ENCODE data around the gene KIAA1191. TPM values are rescaled to one million over a fixed set of nuclear protein-coding genes. Genes with fewer than 3 reads are reported as not detected.

KIAA1191 gene
- total and polyA plus RNA-seq, 4 donors = 83.6 to 181 (median 132) TPM

DNA sequence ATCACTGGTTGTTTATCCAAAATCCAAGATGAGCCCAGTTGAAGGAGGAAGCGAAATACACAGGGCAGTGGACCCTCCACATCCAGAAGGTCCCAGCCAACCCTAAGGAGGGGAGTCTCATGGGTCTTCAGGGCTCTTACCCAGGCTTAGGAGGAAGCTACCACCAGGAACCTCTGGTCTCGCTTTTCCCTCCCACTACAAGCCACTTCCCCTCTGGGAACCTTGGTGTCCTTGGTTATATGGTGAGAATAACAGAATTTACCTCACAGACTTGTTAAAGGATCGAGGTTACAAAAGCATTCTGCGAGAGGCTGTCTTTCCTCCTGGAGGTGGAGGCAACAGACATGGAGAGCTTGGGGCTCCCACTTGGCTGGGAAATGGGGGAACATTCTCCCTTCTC, 30.4 kb upstream of the KIAA1191 start:
- H3K4me1 ChIP-seq (ENCODE audit: control insufficient read depth, insufficient read depth, low read length) = peaks cover 17% of the 10 kb centered on the region
- 86% methylated on average over 1 of the region's 4 CpGs for WGBS (ENCODE audit: insufficient coverage)

DNA sequence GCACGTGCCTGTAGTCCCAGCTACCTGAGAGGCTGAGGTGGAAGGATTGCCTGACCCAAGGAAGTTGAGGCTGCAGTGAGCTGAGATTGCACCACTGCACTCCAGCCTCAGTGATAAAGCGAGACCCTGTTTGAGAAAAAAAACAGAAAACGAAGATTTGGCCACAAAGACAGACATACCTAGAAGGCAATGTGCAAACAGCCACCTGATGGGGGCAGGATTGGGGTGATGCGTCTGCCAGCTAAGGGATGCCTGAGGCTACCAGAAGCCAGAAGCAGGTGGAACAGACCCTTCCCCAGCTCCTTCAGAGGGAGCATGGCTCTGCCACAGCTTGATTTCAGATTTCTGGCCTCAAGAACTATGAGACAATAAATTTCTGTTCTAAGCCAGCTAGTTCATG, 29.9 kb upstream of the KIAA1191 start:
- peaks cover 17% of the 10 kb centered on the region for H3K4me1 ChIP-seq (ENCODE audit: control insufficient read depth, insufficient read depth, low read length)
- no peaks in the 10 kb centered on the region for H3K27me3 ChIP-seq (ENCODE audit: control insufficient read depth, insufficient read depth, low read length)
- no peak for DNase-seq (ENCODE audit: low read depth in 4 of 6, low spot score in 6 of 6)
- H3K4me3 ChIP-seq (ENCODE audit: low read depth, low read length) = no peak overlapping the region
- no peaks in the 10 kb centered on the region for H3K9me3 ChIP-seq (ENCODE audit: control insufficient read depth, insufficient read depth, low read length)
- peaks cover 55% of the 10 kb centered on the region for H3K36me3 ChIP-seq (ENCODE audit: control insufficient read depth, insufficient read depth, low read length)
- WGBS (ENCODE audit: insufficient coverage) = 93% methylated on average over 4 of the region's 4 CpGs
- no peak overlapping the region for H3K27ac ChIP-seq (ENCODE audit: low read depth, low read length)

More for the DNA sequence above, 30.4 kb upstream of the KIAA1191 start:
- Histone ChIP-seq H3K27me3 (ENCODE audit: control insufficient read depth, insufficient read depth, low read length) (no peaks in the 10 kb centered on the region), H3K36me3 (ENCODE audit: control insufficient read depth, insufficient read depth, low read length) (peaks cover 60% of the 10 kb centered on the region), H3K4me3 (ENCODE audit: low read depth, low read length) (no peak overlapping the region), H3K9me3 (ENCODE audit: control insufficient read depth, insufficient read depth, low read length) (no peaks in the 10 kb centered on the region), H3K27ac (ENCODE audit: low read depth, low read length) (no peak overlapping the region)
- no peak for DNase-seq (ENCODE audit: low read depth in 4 of 6, low spot score in 6 of 6)

GRCh38 chr5:176389135-176390123, 27.9 kb upstream of the KIAA1191 start:
- no peaks in the 10 kb centered on the region for H3K9me3 ChIP-seq (ENCODE audit: control insufficient read depth, insufficient read depth, low read length)
- H3K4me1 ChIP-seq (ENCODE audit: control insufficient read depth, insufficient read depth, low read length) = peaks cover 17% of the 10 kb centered on the region
- 17% methylated on average over 28 of the region's 41 CpGs for WGBS (ENCODE audit: insufficient coverage)
- peaks cover 51% of the 10 kb centered on the region for H3K36me3 ChIP-seq (ENCODE audit: control insufficient read depth, insufficient read depth, low read length)
- no peak for DNase-seq (ENCODE audit: low read depth in 4 of 6, low spot score in 6 of 6)
- H3K27me3 ChIP-seq (ENCODE audit: control insufficient read depth, insufficient read depth, low read length) = no peaks in the 10 kb centered on the region
- H3K4me3 ChIP-seq (ENCODE audit: low read depth, low read length) = peak overlapping the region; percentile 94
- H3K27ac ChIP-seq (ENCODE audit: low read depth, low read length) = peak overlapping the region; percentile 99

DNA sequence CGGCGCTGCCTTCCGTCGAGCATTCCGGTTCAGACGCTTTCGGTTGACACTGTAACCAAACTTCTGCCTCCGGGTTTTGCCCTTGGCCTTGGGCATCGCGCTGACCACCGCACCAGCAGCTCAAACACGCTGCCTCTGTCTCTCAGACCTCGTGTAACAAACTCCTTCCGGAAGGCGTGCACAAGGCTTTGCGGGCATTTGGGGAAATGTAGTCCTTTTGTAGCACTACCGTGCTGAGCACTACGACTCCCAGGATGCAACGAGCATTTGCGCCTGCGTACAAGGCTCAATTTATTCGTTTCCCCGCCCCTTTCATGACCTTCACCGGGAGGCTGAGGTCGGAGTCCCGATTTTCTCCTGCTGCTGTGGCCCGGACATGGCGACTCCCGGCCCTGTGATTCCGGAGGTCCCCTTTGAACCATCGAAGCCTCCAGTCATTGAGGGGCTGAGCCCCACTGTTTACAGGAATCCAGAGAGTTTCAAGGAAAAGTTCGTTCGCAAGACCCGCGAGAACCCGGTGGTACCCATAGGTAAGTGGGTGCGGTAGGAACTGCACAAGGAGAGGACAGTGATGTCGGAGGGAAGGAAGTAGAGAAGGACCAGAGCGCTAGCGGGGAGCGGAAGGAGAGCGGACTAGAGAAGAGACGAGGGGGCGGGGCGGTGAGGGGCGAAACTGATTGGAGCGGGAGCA, 27.0 kb upstream of the KIAA1191 start, which contains the start of the genes HIGD2A and NOP16:
HIGD2A (plus strand) TSS at position 308 of the 691 bp plus-strand sequence; CDS start at position 377, 69 bp downstream.
NOP16 (minus strand) TSS at position 155 of the 691 bp plus-strand sequence; CDS start at position 96, 59 bp downstream.
- H3K4me1 ChIP-seq (ENCODE audit: control insufficient read depth, insufficient read depth, low read length) = peaks cover 17% of the 10 kb centered on the region
- 0% methylated on average over 42 of the region's 47 CpGs for WGBS (ENCODE audit: insufficient coverage)
- peak within 1 kb of the TSS; percentile 94 for H3K4me3 ChIP-seq (ENCODE audit: low read depth, low read length)
- peak; percentile 97 to 100 (median 99) for DNase-seq (ENCODE audit: low read depth in 4 of 6, low spot score in 6 of 6)
- no peaks in the 10 kb centered on the region for H3K9me3 ChIP-seq (ENCODE audit: control insufficient read depth, insufficient read depth, low read length)
- no peaks in the 10 kb centered on the region for H3K27me3 ChIP-seq (ENCODE audit: control insufficient read depth, insufficient read depth, low read length)
- H3K27ac ChIP-seq (ENCODE audit: low read depth, low read length) = peak within 1 kb of the TSS; percentile 99
- H3K36me3 ChIP-seq (ENCODE audit: control insufficient read depth, insufficient read depth, low read length) = peaks cover 51% of the 10 kb centered on the region

DNA sequence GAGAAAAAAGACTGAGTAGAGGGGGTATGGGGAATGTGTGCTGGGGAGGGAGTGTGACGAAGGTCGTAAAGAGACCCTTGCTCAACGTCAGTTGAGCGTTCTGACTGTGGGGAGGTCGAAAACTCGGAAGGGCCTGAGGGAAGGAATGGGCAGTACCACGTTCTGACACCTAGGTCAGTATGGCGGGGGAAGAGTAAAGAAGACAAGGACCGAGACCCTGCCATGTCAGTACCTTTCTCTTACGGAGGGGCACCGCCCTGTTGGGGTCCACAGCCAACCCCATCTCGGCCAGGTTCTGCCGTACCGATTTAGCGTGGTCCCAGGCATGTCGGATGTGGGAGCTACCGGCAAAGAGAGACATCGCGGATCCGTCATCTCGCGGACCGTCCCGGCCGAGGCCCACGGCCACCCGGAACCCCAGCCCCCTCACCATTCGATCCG, 26.5 kb upstream of the KIAA1191 start:
- DNase-seq (ENCODE audit: low read depth in 4 of 6, low spot score in 6 of 6) = peak in 2 of 6 donors; percentile 21 to 43
- H3K27me3 ChIP-seq (ENCODE audit: control insufficient read depth, insufficient read depth, low read length) = no peaks in the 10 kb centered on the region
- peaks cover 54% of the 10 kb centered on the region for H3K36me3 ChIP-seq (ENCODE audit: control insufficient read depth, insufficient read depth, low read length)
- H3K4me3 ChIP-seq (ENCODE audit: low read depth, low read length) = peak overlapping the region; percentile 94
- H3K4me1 ChIP-seq (ENCODE audit: control insufficient read depth, insufficient read depth, low read length) = peaks cover 17% of the 10 kb centered on the region
- H3K27ac ChIP-seq (ENCODE audit: low read depth, low read length) = peak overlapping the region; percentile 99
- no peaks in the 10 kb centered on the region for H3K9me3 ChIP-seq (ENCODE audit: control insufficient read depth, insufficient read depth, low read length)
- 0% methylated on average over 29 of the region's 29 CpGs for WGBS (ENCODE audit: insufficient coverage)

DNA sequence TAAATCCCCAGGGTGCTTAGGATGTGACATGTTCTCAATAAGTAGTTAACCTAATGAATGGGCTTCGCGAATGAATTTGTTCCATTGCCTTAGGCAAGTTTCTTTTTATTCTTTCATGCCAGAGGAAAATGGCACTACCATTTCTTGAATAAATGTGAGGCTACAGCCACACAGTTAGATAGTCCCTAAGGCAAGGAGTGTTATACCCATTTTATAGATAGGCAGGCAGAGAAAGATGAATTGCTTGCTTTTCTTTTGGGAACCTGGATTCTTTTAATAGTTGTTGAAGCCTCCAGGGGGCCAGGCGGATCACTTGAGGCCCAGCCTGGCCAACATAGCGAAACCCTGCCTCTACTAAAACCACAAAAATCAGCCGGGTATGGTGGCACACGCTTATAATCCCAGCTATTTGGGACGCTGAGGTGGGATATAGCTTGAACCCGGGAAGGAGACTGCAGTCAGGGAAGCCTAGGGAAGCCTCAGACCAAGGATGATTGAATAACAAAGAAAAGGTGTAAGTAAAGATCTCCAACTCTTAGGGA, 25.9 kb upstream of the KIAA1191 start:
- H3K4me3 ChIP-seq (ENCODE audit: low read depth, low read length) = peak overlapping the region; percentile 94
- no peaks in the 10 kb centered on the region for H3K9me3 ChIP-seq (ENCODE audit: control insufficient read depth, insufficient read depth, low read length)
- H3K36me3 ChIP-seq (ENCODE audit: control insufficient read depth, insufficient read depth, low read length) = peaks cover 54% of the 10 kb centered on the region
- DNase-seq (ENCODE audit: low read depth in 4 of 6, low spot score in 6 of 6) = no peak
- H3K27ac ChIP-seq (ENCODE audit: low read depth, low read length) = no peak overlapping the region
- 12% methylated on average over 5 of the region's 8 CpGs for WGBS (ENCODE audit: insufficient coverage)
- peaks cover 17% of the 10 kb centered on the region for H3K4me1 ChIP-seq (ENCODE audit: control insufficient read depth, insufficient read depth, low read length)
- H3K27me3 ChIP-seq (ENCODE audit: control insufficient read depth, insufficient read depth, low read length) = no peaks in the 10 kb centered on the region

- H3K27me3 ChIP-seq (ENCODE audit: control insufficient read depth, insufficient read depth, low read length) = no peaks in the 10 kb centered on the region
- H3K4me1 ChIP-seq (ENCODE audit: control insufficient read depth, insufficient read depth, low read length) = peaks cover 17% of the 10 kb centered on the region
- H3K27ac ChIP-seq (ENCODE audit: low read depth, low read length) = no peak overlapping the region
- DNase-seq (ENCODE audit: low read depth in 4 of 6, low spot score in 6 of 6) = no peak
- H3K4me3 ChIP-seq (ENCODE audit: low read depth, low read length) = no peak overlapping the region
- no CpG with 5 or more reads among the region's 1 CpG for WGBS (ENCODE audit: insufficient coverage)
- H3K36me3 ChIP-seq (ENCODE audit: control insufficient read depth, insufficient read depth, low read length) = peaks cover 53% of the 10 kb centered on the region
- no peaks in the 10 kb centered on the region for H3K9me3 ChIP-seq (ENCODE audit: control insufficient read depth, insufficient read depth, low read length)
Measured at GRCh38 chr5:176386491-176386890, 24.9 kb upstream of the KIAA1191 start.

DNA sequence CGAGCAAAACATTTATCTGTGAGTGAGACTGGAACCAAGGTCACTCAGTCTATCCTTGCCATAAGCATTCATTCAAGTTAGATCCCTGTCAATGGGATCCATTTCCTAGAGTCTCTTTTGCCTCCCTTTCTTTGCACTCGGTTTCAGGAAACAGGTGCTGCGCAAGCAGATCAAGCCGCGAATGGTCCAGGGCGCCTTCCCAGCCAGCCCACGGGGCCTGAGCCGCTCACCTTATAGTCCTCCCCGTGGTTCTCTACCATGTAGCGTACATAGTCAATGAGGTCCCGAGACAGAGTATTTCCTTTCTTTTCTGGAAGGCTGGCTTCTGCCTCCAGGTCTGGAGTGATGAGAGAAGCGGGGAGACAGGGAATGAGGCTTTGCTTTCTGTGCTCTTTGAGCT, 23.4 kb upstream of the KIAA1191 start:
- H3K9me3 ChIP-seq (ENCODE audit: control insufficient read depth, insufficient read depth, low read length) = no peaks in the 10 kb centered on the region
- H3K36me3 ChIP-seq (ENCODE audit: control insufficient read depth, insufficient read depth, low read length) = peaks cover 42% of the 10 kb centered on the region
- peaks cover 16% of the 10 kb centered on the region for H3K4me1 ChIP-seq (ENCODE audit: control insufficient read depth, insufficient read depth, low read length)
- DNase-seq (ENCODE audit: low read depth in 4 of 6, low spot score in 6 of 6) = no peak
- no peaks in the 10 kb centered on the region for H3K27me3 ChIP-seq (ENCODE audit: control insufficient read depth, insufficient read depth, low read length)
- H3K4me3 ChIP-seq (ENCODE audit: low read depth, low read length) = no peak overlapping the region
- 98% methylated on average over 9 of the region's 12 CpGs for WGBS (ENCODE audit: insufficient coverage)
- no peak overlapping the region for H3K27ac ChIP-seq (ENCODE audit: low read depth, low read length)

DNA sequence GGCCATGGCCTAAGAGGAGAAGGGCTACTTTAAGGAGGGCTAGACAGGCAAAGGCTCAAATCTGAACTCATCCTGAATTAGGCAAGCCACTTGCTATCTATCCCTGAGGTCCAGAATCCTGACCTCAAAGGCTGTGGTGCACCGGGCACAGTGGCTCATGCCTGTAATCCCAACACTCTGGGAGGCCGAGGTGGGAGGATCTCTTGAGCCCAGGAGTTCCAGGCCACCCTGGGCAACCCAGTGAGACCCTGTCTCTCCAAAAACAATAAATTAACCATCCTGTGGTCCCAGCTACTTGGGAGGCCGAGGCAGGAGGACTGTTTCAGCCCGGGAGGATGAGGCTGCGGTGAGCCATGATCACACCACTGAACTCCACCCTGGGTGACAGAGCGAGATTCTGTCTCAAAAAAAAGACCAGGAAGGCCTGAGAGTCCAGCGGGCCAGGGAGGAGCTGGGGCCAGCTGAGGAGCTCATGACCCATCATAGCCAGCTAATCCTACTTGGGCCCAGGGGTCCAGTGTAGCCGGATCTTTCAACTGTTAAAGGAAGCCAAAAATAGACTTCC, 22.9 kb upstream of the KIAA1191 start:
- Histone ChIP-seq H3K9me3 (ENCODE audit: control insufficient read depth, insufficient read depth, low read length) (no peaks in the 10 kb centered on the region), H3K4me3 (ENCODE audit: low read depth, low read length) (no peak overlapping the region), H3K27ac (ENCODE audit: low read depth, low read length) (no peak overlapping the region), H3K27me3 (ENCODE audit: control insufficient read depth, insufficient read depth, low read length) (no peaks in the 10 kb centered on the region), H3K4me1 (ENCODE audit: control insufficient read depth, insufficient read depth, low read length) (peaks cover 11% of the 10 kb centered on the region), H3K36me3 (ENCODE audit: control insufficient read depth, insufficient read depth, low read length) (peaks cover 42% of the 10 kb centered on the region)
- 93% methylated on average over 8 of the region's 8 CpGs for WGBS (ENCODE audit: insufficient coverage)
- DNase-seq (ENCODE audit: low read depth in 4 of 6, low spot score in 6 of 6) = no peak
